HepG2 (cell line): ENCODE measurements around the gene RCOR1. TPM values are rescaled to one million over a fixed set of nuclear protein-coding genes. Genes with fewer than 3 reads are reported as not detected.

Experiments used
- ATF1 ChIP-seq: IDR thresholded peaks from 2 replicates; pipeline ENCODE4 v1.6.1; 2016; ENCODE audit warnings: mild to moderate bottlenecking, control low read depth
- ATF7 ChIP-seq, 2 experiments: fragments of 450-650 bp in 1 of 2; sonication (generic) in 1 of 2; formaldehyde crosslinking in 1 of 2; IDR thresholded peaks; 2 replicates each; pipeline versions ENCODE4 v1.4.0 to v1.6.1; 2016 to 2020; ENCODE audit warnings: antibody characterized with exemption in 1 of 2, mild to moderate bottlenecking in 1 of 2, missing genetic modification reagents in 1 of 2
- CREB1 ChIP-seq, 2 experiments: fragments of 450-650 bp in 1 of 2; IDR thresholded peaks; 2 replicates each; pipeline ENCODE4 v1.6.1; 2016 to 2017; ENCODE audit warnings: control low read depth in 1 of 2, mild to moderate bottlenecking in 1 of 2, missing compliant biosample characterization in 1 of 2, missing genetic modification characterization in 1 of 2
- FOXM1 ChIP-seq: sonication (generic); formaldehyde crosslinking; IDR thresholded peaks from 2 replicates; pipeline ENCODE4 v1.5.0; 2020; ENCODE audit warnings: missing genetic modification reagents
- HNF4A ChIP-seq: sonication (generic); formaldehyde crosslinking; IDR thresholded peaks from 2 replicates; pipeline ENCODE4 v1.4.0; 2020; ENCODE audit warnings: missing genetic modification reagents
- KDM1A ChIP-seq: IDR thresholded peaks from 2 replicates; pipeline ENCODE4 v1.6.1; 2016; ENCODE audit warnings: missing compliant biosample characterization
- MED1 ChIP-seq: sonication (generic); formaldehyde crosslinking; IDR thresholded peaks from 2 replicates; pipeline ENCODE4 v1.4.0; 2020; ENCODE audit warnings: missing genetic modification reagents
- MTERF4 ChIP-seq: sonication (generic); formaldehyde crosslinking; IDR thresholded peaks from 2 replicates; pipeline ENCODE4 v1.8.0; 2023; ENCODE audit warnings: mild to moderate bottlenecking, missing genetic modification reagents
- ONECUT2 ChIP-seq: sonication (generic); formaldehyde crosslinking; IDR thresholded peaks from 2 replicates; pipeline ENCODE4 v1.4.0; 2020; ENCODE audit warnings: missing genetic modification reagents
- PHF8 ChIP-seq: sonication (generic); formaldehyde crosslinking; IDR thresholded peaks from 2 replicates; pipeline ENCODE4 v1.5.0; 2020; ENCODE audit warnings: missing genetic modification reagents
- RCOR2 ChIP-seq: IDR thresholded peaks from 2 replicates; pipeline ENCODE4 v1.6.1; 2016; ENCODE audit warnings: missing biosample characterization, missing genetic modification reagents
- REXO4 ChIP-seq: sonication (generic); formaldehyde crosslinking; IDR thresholded peaks from 2 replicates; pipeline ENCODE4 v1.8.0; 2022; ENCODE audit warnings: missing genetic modification reagents, mild to moderate bottlenecking, borderline replicate concordance
- SOX13 ChIP-seq, 3 experiments: fragments of 450-650 bp in 1 of 3; sonication (generic) in 1 of 3; formaldehyde crosslinking in 1 of 3; IDR thresholded peaks in 2 of 3; conservative IDR thresholded peaks in 1 of 3; 2 replicates each; pipeline versions ENCODE4 v1.5.0 to v1.6.1; 2016 to 2020; ENCODE audit warnings: antibody characterized with exemption in 1 of 3, mild to moderate bottlenecking in 1 of 3, missing compliant biosample characterization in 1 of 3, missing genetic modification reagents in 1 of 3, moderate library complexity in 1 of 3
- SOX6 ChIP-seq, 2 experiments: fragments of 450-650 bp in 1 of 2; sonication (generic) in 1 of 2; formaldehyde crosslinking in 1 of 2; IDR thresholded peaks; 2 replicates each; pipeline versions ENCODE4 v1.4.0 to v1.6.1; 2017 to 2020; ENCODE audit warnings: antibody characterized with exemption in 1 of 2, mild to moderate bottlenecking in 1 of 2, missing genetic modification reagents in 1 of 2
- TBX2 ChIP-seq: sonication (generic); formaldehyde crosslinking; IDR thresholded peaks from 2 replicates; pipeline ENCODE4 v1.5.0; 2020; ENCODE audit warnings: missing genetic modification reagents, mild to moderate bottlenecking, borderline replicate concordance
- TCF7 ChIP-seq: sonication (generic); IDR thresholded peaks from 2 replicates; pipeline ENCODE4 v1.6.1; 2016; ENCODE audit warnings: antibody characterized with exemption, low read depth
- TFAP4 ChIP-seq: sonication (generic); IDR thresholded peaks from 2 replicates; pipeline ENCODE4 v1.6.1; 2016; ENCODE audit warnings: low read depth, borderline replicate concordance
- TGIF2 ChIP-seq: IDR thresholded peaks from 2 replicates; pipeline ENCODE4 v1.6.1; 2016; ENCODE audit warnings: control low read depth, missing compliant biosample characterization
- ZBTB21 ChIP-seq: sonication (generic); formaldehyde crosslinking; IDR thresholded peaks from 2 replicates; pipeline ENCODE4 v1.4.0; 2020; ENCODE audit warnings: missing genetic modification reagents
- ZBTB33 ChIP-seq: sonication (generic); formaldehyde crosslinking; IDR thresholded peaks from 2 replicates; pipeline ENCODE4 v1.4.0; 2020; ENCODE audit warnings: missing genetic modification reagents
- ZMYM3 ChIP-seq: sonication (generic); formaldehyde crosslinking; IDR thresholded peaks from 2 replicates; pipeline ENCODE4 v1.5.1; 2020; ENCODE audit warnings: mild to moderate bottlenecking, missing genetic modification reagents
- polyA plus RNA-seq, 8 experiments: library from polyadenylated mRNA; depleted of rRNA in 3 of 8; stranded (reverse) in 7 of 8; unstranded in 1 of 8; fragments of >200 nt; fragmentation: Illumina TruSeq in 4 of 8; extraction: Trizol in 4 of 8; gene quantifications; 2 replicates each; pipeline versions ENCODE4 v1.2.1 to v1.2.3, GENCODE V29; 2011 to 2016; ENCODE audit warnings: low read depth in 4 of 8, missing spikeins in 1 of 8, mixed read lengths in 1 of 8; ENCODE audit not compliant: insufficient read depth in 1 of 8
- total RNA-seq, 5 experiments: library from RNA; depleted of rRNA; stranded (reverse); fragments of >200 nt; fragmentation: Illumina TruSeq; extraction: Trizol; gene quantifications; 2 replicates each; pipeline ENCODE4 v1.2.3, GENCODE V29; 2016; ENCODE audit warnings: low read depth in 1 of 5
- TF ChIP-seq, protein P1 (sequence below): sonication (generic); formaldehyde crosslinking; IDR thresholded peaks from 2 replicates; pipeline ENCODE4 v1.9.0; 2022; ENCODE audit warnings: missing genetic modification reagents, mild to moderate bottlenecking, borderline replicate concordance
- TF ChIP-seq, protein P2 (sequence below): sonication (generic); formaldehyde crosslinking; IDR thresholded peaks from 2 replicates; pipeline ENCODE4 v1.4.0; 2020; ENCODE audit warnings: mild to moderate bottlenecking, missing genetic modification reagents

Gene RCOR1
- total and polyA plus RNA-seq, 2 of the 13 experiments (the other 11 are each of a cell fraction or from before 2014, with no cell fraction given): 10.2 to 11.1 TPM

DNA sequence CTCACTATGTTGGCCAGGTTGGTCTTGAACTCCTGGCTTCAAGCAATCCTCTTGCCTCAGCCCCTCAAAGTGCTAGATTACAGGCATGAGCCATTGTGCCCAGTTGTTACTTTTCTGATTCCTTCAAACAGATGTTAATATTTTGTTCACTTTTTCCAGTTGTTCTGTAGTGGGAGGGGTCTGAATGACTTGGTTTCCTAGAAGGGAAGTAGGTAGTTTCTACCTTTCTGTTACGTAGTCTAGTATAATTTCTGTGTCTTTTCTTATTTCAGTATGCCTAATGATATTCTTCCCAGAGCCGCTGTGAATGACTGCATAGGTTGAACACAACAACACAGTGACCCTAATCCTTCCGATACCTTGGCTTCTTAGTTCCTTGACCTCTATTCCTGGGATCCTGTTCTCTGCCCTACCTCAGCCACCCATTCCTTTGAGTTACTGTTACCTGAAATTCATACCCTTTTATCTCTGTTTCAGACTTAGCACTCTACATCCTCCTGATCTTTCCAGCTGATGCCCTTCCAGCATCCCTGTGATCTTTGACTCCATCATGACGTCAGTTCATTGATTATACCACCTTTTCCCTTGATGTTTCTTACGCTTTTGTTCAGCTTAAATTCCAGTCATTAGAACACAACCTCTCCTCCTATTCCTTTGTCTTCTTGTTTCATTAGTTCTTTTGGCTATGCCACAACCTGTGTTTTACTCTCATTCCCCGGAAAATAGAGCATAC is 33.3 kb downstream of the RCOR1 start (continued):
- no peak for TF ChIP-seq PHF8
- 0 out of 2 replicates have a peak, but pooled peaks have one; percentile 27 for TF ChIP-seq ZBTB21 (CRISPR knock-in tag)
- no peak for TF ChIP-seq ZMYM3 (CRISPR knock-in tag)
- peak; percentile 92 for TF ChIP-seq CREB1 (IDR thresholded peaks at IDR 0.05)
- peak; percentile 85 for TF ChIP-seq CREB1 (CRISPR knock-in tag; IDR thresholded peaks at IDR 0.05)
- TF ChIP-seq MED1 (CRISPR knock-in tag): no peak
- TF ChIP-seq KDM1A (CRISPR knock-in tag): 0 out of 2 replicates have a peak, but pooled peaks have one; percentile 14
- no peak for TF ChIP-seq TBX2
- peak; percentile 93 for TF ChIP-seq ATF7 (IDR thresholded peaks at IDR 0.05)
- no peak for TF ChIP-seq ATF7 (CRISPR knock-in tag; IDR thresholded peaks at IDR 0.05)
- peak; percentile 33 for TF ChIP-seq HNF4A (CRISPR knock-in tag)
- peak; percentile 53; the same call in 1 of the 2 replicates for TF ChIP-seq TFAP4
- TF ChIP-seq ONECUT2: no peak
- no peak for TF ChIP-seq SOX13 (IDR thresholded peaks at IDR 0.05)
- 0 out of 4 replicates have a peak, but pooled peaks of 1 of the 2 experiments have one; percentile 17 for TF ChIP-seq SOX13 (CRISPR knock-in tag; conservative IDR thresholded peaks at IDR 0.05 in 1 of 2, IDR thresholded peaks at IDR 0.05 in 1 of 2)
- TF ChIP-seq MTERF4: no peak
- TF ChIP-seq ATF1: peak; percentile 55
- no peak for TF ChIP-seq TGIF2 (CRISPR knock-in tag)
- TF ChIP-seq, protein P1, sequence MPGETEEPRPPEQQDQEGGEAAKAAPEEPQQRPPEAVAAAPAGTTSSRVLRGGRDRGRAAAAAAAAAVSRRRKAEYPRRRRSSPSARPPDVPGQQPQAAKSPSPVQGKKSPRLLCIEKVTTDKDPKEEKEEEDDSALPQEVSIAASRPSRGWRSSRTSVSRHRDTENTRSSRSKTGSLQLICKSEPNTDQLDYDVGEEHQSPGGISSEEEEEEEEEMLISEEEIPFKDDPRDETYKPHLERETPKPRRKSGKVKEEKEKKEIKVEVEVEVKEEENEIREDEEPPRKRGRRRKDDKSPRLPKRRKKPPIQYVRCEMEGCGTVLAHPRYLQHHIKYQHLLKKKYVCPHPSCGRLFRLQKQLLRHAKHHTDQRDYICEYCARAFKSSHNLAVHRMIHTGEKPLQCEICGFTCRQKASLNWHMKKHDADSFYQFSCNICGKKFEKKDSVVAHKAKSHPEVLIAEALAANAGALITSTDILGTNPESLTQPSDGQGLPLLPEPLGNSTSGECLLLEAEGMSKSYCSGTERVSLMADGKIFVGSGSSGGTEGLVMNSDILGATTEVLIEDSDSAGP: no peak
- no peak for TF ChIP-seq SOX6 (IDR thresholded peaks at IDR 0.05)
- 0 out of 2 replicates have a peak, but pooled peaks have one; percentile 32 for TF ChIP-seq SOX6 (CRISPR knock-in tag; IDR thresholded peaks at IDR 0.05)
- peak; percentile 39; the same call in 1 of the 2 replicates for TF ChIP-seq TCF7
- TF ChIP-seq RCOR2: peak; percentile 18; the same call in 1 of the 2 replicates
- TF ChIP-seq ZBTB33: peak; percentile 48; the same call in 1 of the 2 replicates
- no peak for TF ChIP-seq REXO4
- TF ChIP-seq, protein P2, sequence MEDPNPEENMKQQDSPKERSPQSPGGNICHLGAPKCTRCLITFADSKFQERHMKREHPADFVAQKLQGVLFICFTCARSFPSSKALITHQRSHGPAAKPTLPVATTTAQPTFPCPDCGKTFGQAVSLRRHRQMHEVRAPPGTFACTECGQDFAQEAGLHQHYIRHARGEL (CRISPR knock-in tag): no peak
- no peak for TF ChIP-seq FOXM1
